GM19328 (cell line): Measurements from ENCODE around the gene UPK1B.

Source experiments
- ATAC-seq: cut with Tn5 transposase; IDR thresholded peaks from one replicate; pipeline ENCODE4 v1.9.1; 2021; ENCODE audit warnings: mild to moderate bottlenecking, moderate library complexity; ENCODE audit not compliant: unreplicated experiment

Gene UPK1B

DNA sequence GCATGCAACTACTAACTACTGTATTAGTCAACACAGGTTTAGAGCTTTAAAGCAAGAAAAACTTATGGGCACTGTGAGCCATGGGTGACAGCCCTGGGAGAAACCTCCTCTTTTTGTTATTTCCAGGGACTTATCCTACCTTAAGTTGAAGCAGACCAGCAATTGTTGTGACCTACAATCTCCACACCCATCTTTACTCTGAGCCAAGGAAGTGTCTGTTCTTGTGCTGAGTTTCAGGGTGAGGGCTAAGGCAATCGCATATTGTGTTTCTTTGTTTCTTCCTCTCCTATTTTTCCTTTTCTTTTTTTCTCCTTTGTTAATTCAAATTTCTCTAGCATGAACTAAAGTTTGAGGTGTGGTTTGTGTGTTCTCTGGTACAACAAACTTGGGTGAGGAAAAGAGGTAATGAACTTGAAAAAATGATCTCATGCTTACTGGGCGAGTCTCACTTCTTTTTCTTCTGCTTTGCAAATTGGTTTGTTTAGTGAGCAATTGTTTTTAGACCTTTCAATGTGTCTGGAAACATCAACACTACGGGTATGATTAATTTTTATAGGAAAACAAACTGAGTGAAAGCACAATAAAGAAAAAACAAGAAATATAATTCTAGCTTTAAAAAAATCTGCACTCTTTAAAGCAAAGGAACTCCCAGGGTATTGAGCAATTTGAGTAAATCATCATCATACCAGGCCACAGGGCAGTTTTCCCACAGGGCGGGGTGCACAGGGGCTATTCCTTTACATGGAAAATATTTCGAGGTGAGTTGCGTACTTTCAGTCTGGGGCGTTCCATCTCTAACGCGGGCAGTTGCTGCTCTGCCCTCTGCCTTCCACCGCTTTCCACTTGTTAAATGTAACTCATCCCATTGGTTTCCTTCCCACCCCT is 2.7 kb downstream of the UPK1B start:
- no peak for ATAC-seq

DNA sequence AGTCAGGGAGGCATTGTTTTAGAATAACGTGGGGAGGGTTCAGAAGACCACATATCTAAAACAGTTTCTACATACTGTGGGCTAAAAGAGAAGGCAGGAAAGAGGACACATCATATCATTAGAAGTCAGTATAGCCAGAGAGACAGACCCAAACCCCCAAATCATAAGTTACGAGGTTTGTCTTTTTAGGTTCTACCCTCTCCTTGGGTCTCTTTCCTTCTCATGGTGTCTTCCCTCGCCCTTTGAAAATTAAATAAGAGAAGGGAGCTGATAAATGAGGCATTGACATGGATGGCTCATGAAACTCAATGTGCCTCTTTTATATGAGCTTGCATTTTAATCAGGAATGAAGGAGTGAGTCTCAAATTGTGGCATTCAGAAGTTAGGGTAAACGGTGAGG is 3.4 kb downstream of the UPK1B start:
- ATAC-seq: no peak

DNA sequence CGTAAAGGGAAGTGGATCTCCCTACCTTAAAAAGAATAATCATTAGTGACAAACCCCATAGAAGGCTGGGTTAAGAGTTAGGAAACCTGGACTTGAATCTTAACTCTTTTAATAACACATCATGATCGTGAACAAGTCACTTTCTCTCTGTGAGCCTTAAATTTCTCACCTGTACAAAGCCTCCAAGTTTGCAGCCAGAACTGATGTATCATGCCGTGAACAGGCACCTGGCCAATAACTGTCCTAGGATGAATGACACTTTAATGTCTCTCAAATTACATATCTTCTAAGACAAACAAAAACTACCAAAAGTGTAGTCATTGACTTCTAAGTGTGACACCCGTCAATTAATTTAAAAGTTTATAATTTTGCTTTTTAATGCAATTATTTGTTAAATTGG is 3.9 kb downstream of the UPK1B start:
- ATAC-seq: no peak

DNA sequence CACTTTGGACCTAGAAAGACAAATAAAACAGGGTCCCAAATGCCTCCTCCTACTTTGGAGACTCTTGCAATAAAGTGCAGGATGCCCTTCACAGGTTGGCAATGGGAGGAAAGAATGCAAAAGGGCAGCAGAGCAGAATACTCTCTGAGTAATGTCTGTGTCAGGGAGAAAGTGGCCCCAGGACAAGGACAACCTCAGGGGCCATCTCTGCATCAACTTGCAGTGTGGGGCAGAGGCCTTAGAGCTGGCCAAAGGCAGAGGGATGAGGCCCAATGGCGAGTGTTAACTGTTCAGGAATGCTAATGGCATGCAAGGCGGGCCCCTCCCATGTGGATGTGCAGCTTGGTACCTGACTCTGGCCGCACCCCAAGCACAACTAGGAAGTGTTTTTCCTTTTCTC is 8.4 kb downstream of the UPK1B start:
- ATAC-seq: no peak

DNA sequence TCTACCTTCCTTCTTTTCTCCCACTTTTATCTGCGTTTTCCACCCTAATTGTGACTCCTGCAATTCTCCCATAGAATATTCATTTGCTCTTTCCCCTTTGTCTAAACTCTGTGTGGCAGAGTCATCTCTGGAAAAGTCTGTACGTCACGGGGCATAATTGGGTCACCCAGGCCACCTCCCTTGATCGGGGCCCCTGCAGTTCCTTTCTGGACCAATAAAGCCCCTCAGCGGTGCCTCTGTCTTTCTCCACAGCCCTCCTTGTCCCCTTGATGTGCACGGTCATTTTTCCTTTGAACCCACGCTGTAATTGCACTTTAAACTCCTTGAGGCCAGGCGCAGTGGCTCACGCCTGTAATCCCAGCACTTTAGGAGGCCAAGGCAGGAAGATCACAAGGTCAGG is 10.7 kb downstream of the UPK1B start:
- no peak for ATAC-seq

DNA sequence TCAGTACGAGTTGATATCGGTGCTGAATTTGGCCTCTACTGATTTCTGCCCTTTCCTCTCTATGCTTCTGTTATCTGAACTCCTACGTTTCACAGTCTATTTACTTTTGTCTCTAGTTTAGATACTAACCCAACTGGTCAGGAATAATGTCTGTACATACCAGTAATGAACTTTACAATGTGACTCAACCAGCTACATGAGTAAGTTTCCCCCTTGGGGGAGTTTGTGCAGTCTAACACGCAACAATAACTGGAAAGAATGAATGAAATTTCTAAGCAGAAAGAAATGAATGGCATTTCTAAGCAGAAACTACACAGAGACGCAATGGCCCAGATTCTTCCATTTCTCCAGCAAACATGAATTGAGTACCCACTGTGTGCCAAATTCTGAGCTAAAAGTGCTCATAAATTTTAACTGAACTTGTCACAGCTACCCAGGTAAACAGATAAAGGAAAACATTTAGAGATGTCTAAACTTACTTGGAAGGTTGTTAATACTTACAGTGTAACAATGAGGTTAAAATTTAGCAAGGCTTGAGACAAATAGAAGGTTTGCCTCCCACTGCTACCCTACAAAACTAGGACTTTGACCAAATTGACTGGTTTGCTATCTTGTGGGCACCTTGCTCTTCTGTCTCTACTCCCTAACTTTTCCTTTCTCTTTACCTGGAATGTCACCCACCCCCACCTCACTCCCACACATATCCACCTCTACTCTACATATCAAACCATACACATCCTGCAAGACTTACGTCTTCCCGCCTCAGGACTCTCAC is 11.6 kb downstream of the UPK1B start:
- no peak for ATAC-seq

DNA sequence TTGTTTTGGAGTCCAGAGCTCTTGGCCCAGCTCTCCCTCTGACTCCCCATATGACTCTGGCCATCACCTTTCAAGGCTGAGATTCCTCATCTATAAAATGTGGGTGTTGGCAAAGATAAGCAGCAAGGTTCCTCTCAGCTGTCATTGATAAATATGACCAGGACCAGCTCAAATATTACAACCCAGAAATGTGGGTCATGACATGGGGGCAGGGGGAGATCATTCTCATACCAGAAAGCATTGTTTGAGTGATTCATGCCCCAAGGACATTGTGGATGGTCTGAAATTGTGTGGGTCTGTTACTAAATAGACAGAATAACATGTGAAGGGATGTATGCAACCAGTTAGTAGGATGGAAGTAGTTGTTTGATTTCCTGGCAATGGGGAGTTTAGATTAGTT is 13.9 kb downstream of the UPK1B start:
- no peak for ATAC-seq

DNA sequence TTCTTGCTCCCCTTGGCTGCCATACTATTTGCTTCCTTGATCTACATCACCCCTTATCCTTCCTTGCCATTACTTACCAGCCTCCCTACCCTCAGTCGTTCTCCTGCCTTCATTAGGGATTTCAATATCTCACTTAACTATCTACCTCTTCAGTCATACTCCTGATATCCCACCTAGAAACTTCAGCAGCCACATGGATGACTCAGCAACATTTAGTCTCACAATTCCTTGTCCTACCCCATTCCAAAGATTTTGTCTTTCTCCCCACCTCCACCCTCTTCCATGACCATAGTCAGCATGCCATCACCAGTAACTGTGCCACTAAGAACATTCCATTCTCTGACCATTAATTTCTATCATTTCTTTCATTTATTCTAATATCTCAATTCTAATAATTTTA is 18.4 kb downstream of the UPK1B start:
- ATAC-seq: no peak

DNA sequence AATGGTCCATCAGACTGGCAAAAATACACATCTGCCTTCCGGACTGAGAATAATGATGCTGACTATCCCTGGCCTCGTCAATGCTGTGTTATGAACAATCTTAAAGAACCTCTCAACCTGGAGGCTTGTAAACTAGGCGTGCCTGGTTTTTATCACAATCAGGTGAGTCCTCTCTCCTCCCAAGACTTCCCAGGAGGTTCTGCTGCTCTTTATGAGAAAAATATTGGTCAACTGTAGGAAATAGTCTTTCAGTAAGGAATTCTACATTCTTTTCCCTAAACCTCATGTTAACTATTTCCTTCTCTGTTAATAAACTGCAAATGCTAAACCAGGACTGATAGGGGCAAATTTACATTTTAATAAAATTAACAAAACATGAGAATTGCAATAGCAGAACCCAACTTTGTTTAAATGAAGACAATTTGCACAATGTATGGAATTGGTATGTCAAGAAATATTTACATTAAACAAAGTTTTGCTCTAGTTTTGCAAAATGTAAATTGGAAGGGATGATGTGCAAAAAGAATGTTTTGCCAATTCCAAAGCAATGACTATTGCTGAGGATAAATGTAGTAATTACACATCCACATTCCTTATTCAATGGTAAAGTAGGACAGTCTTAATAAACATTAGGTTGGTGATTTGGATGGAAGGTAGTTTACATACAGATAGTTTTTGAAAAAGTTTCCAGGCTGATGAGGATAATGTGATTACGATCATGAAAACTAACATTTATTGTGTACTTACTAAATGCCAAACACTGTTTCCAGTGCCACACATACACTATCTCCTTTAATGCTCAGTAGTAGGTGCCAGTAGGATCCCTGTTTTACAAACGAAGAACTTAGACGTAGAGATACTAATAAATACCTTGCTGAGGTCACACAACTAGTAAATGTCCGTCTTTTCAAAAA is 21.1 kb downstream of the UPK1B start:
- ATAC-seq: no peak

DNA sequence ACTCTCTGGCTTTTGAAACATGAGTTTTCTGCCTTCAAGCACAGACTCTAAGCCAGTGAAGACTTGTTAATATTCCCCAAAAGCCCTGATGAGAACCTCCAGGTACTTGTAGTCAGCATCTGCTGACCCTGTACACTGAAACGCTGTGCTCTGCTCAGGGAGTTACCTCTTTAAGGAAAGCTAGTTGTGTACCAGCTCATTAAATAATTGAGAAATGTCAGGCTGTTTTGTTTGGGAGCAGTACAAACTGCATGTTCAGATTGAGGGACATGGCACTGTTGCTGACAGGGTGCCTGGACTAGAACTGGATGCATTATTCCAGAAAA is 21.7 kb downstream of the UPK1B start:
- ATAC-seq: no peak

DNA sequence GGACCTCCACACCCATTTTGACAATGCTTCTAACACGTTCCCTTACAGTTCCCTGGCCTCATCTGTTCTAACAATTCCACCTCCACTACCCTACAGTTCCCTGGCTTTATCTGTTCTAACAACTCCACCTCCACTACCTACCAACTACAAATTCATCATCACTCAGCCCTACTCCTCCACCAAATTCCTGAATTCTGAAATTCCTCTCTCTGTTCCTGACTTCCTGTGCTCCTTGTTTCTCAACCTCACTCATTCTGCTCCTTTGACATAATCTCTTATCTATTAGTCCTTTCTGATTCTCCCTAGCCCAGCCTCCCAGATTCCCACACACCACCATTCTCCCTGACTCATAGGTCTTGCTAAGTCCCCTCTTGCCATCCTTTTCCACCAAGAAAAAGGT is 22.5 kb downstream of the UPK1B start:
- ATAC-seq: no peak

DNA sequence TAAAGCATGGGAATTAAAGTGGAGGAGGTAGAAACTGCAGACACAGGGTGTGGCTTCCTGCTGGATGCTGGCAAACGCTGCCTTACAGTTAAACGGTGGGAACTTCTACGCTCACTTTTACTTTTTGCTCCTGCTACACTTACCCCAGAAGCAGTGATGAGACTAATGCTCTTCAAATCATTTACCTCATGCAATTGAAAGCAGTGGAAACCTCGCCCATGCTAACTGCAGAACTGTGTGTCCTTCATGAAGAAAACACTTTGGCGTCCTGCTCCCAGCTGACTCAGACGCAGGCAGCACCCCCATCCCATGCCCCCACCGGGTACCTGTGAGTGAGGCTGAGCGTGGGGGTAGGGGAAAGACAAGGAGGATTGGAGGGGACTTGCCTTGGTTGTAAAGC is 31.8 kb downstream of the UPK1B start:
- no peak for ATAC-seq

DNA sequence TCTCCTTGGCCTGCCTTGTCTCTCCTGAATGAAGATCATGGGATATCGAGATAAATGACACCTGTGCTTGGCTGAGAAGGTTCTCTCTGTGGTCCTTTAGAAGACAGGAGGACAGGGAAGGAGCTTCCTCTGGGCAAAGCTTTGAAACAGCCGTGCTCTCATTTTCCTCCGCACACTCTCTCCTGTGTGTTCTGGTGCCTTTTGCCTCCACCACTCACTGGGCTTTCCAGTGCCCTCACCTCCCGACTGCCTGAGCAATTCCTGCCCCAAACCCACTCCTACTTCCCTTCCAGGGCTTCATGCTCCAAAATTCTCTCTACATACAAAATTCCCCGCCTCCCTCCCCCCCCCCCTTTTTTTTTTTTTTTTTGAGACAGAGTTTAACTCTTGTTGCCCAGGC is 32.3 kb downstream of the UPK1B start:
- ATAC-seq: no peak

DNA sequence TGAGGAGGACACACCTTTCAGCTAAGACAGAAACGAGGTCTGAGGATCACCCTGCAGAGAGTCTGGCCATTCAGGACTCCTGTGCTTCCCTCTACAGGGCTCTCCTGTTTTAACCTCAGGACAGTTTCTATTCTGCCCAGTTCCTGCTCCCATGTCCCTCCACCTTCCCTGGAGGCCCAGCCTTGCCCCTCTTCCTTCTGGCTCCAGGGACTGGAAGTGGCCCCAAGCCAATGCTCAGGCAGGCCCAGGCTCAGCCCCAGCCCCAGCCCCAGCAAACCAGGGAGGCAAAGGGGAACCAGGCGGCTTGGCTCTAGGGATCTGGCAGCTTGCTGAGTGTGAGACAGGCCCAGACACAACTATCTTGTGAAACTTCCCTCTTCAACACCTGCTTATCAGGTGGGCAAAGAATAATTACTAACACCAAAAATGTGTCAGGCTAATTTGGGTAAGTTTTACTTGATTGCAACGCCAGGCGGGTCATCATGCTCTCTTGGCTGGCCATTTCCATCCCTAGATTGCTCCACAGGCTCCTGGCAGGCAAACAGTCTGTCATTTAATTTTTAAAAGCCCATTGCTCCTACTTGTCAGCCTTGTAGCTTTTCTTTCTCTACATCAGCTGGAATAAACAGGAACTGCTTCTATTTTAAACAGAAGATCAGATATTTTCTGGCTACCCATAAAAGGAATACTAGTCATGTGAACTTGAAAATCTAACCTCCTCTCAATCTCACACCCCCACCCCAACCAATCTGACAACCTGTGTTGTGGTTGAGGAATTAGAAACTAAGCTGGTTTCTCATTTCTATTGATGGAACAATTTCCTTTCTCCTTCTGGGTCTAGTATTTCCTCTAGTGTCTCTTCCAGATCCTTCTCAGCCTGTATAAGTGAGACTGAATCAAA is 33.5 kb downstream of the UPK1B start:
- ATAC-seq: no peak

DNA sequence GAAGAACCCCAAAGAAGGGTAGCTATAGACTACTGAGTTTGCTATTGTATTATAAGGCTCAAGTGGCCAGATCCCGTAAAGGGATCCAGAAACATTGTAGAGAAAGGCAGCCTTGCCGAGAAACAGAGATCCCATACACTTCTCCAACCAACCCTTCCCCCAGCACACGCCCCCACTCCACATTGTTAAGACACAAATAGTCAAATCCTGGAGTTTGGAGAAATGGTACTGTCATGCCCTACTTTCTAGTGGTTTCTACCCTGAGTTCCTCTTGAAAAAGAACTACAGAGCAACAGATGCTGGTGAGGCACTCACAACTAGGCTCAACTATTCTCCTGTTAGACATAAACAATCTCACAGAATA is 34.1 kb downstream of the UPK1B start:
- no peak for ATAC-seq

DNA sequence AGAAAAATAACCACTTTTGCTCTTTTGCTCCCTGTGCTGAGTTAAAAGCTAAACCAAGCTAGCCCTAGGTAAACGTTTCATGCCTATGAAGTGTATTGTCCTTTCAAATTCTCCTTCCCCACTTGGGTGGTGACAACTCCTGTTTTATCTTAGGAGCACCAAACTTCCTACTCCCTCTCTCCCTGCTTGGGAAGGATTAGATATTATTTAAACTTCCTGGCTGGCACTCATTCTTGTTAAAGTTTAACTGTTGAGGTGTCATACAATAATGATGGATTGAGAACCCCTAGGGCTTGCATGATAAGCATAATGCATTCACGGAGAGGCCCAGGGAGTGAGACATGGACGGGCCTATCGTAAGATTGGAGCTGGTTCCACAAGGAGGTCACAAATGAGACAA is 37.8 kb downstream of the UPK1B start:
- no peak for ATAC-seq

DNA sequence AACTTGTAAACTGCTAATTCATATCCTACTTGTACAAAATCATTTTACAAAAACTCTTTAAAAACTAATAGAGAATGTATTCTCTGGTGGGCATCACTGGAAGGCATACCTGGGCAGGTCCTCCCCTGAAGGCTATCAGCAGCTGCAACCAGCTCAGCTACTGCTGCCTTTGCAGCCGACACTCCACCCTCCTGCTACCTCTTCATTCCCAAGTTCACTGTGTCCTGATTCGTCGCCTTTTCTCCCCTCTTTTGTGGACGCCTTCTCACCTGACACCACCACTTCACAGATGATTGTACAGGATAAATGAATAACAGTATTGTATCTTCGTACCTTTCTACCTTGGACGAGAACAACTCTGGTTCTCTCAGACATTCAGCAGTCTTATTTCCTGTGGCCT is 38.4 kb downstream of the UPK1B start:
- no peak for ATAC-seq

DNA sequence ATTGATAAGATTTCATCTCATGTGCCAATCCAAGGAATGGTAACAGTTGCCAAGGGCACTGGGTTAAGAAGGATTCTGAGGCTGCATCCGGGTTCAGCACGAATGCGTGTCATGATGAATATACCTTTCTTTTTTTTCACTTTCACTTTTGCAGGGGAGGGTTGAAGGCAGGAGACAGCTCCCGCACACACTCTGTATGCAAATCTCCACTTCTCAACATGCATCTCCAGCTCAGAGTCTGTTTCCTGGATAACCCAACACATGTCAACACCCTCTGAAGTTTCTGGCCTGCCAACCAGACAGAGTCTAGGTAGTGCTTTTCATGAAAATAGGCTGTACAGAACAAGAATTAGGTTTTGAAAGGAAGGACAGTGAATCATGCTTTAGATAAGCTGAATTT is 45.7 kb downstream of the UPK1B start:
- peak; percentile 99 for ATAC-seq

DNA sequence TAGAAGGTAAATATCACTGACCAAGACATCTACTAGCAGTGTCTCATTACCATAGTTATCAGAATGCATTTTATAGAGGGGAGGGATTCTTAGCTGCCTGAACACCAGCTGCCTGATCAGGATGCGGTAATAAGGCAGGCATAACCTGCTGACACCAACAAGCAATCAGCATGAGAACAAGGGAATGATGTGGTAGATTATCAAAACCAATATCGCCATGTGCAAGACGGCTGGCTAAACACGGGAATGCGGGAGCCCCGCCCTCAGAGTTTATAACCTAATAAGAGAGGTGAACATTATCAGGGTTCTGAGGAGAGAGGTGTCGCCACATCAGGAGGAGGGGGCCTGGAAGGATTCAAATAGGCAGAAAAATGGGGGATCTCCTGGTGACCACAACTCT is 46.8 kb downstream of the UPK1B start:
- no peak for ATAC-seq

DNA sequence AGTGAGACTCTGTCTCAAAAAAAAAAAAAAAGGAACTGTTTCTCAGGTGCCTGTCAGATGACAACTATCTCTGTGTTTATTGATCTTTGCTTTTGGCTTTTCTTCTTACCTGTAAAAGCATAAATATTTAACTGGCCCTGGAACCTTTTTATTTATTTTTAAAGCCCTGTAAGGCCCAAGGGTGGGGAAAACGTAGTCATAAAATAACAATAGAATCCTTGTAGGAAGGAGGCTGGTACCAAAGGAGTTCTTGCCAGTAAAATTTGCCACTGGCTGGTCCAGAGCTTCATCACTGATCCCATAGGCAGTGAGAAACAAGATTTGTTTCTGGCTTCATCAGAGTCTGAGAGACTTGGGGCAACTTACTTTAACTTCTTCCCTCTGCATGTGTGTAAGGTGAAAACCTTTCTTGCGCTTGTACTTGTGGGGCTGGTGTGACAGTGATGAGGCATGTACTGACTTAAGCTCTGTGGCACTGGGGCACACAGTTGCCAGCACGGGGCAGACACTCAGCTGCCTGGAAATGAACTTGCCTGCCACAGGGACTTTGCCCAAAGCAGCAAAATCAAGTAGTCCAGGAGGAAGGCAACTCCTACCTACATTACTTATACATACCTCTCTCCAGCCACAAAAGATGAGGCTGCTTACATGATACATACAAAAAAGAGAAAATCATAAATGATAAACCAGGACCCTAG is 47.7 kb downstream of the UPK1B start:
- no peak for ATAC-seq
